8988T (cell line): ENCODE measurements around the gene TRMT2B.
"Not testable (repeated sequence)": the region's sequence is repeated elsewhere in the genome, so short reads cannot be mapped to it uniquely, and the experiment has no call there.

Source experiments
- DNase-seq: peaks from one replicate; pipeline ENCODE4 v3.0.0; 2011

TRMT2B gene

GRCh38 chrX:101051549-101052302 lies at the start of gene TRMT2B:
Gene TRMT2B, minus strand, starts transcription at chrX:101052111. Its CDS starts 9,822 bp downstream, at chrX:101042289.
- peak; percentile 24 for DNase-seq

- peak; percentile 56 for DNase-seq
Observed at GRCh38 chrX:101097546-101098453, 45.9 kb upstream of the TRMT2B start, which contains the start of gene CENPI. Gene CENPI, plus strand, starts transcription at chrX:101098204. Its CDS starts 2,867 bp downstream, at chrX:101101071.

DNA sequence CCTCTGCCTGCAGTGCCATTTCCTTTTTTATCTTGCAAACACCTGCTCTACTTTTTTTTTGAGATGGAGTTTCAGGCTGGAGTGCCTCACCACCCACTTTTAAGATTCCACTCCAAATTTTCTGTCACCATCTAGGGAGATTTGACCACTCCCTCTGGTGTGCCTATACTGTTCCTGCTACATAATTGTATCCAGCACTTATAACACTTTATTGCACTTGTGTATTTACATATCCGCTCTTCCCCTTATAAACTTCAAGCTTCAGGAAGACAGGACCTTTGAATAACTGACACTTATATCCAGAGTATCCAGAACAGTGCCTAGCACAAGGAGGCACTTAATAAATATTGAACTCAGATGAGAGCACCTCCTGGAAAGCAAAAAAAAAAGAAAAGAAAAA lies 39.9 kb upstream of the TRMT2B start:
- no peak for DNase-seq

- DNase-seq, result no peak
Observed at GRCh38 chrX:101081231-101081630, 29.3 kb upstream of the TRMT2B start.

DNA sequence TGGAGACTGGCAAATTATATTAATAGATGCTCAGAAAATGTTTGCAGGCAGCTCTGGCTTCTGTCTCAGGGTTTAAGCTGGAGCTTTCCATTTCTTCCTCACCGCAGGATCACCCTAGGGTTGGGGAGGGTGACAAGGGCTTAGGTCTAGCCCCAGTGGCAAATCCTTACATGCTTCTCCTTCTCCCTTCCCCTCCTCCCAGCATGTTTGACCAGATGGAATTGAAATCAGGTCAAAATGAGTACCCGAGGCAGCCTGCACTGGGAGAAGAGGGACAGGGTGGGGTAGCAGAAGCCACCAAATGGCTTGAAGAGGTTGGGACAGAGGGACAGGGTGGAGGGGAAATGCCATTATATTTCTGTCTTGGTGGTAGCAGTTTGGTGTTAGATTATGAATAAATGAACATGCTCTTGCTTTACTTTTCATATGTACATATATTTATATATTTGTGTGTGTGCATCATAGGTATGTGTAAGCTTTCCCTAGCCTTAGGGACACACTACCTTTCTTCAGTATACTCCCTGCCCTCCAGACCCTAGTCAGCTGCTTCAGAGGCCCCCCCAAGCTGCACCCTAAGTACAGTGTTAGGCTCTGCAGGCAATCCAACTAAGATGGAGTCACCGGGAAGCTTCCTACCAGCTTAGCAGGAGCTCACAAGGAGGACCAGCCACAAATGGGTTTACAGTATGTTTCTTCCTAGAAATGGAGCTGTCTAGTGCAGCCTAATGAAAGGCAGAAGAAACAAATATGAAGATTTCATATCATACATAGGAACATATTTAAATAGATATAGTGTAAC lies 28.6 kb upstream of the TRMT2B start:
- no peak for DNase-seq

DNA sequence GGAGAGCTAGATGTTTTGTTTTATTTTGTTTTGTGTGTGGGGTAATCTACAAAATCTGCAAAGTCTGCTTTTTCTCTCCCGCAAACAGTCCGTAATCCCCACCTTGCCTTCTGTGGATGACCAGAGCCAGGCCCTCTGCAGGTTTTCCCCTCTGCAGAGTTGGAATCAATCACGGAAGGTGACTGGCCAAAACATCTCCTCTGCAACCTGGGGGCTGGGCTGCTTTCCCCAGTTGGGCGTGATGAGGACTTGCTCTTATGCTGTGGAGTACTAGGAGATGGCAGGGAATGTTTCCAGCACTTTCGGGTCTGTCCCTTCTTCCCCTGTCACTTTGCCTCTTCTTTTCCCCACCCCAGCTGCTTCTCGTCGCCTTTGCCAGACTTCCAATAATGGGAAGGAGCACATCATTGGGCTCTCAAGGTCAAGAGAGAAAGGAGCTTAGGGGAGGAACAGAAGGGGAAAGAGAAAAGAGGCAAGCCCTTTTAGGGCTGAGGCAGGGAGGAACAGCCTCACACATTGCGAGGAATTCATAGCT lies 27.9 kb upstream of the TRMT2B start:
- DNase-seq, result no peak

GRCh38 chrX:101078716-101079598 lies 27.0 kb upstream of the TRMT2B start, which contains the start of gene TMEM35A:
Gene TMEM35A, plus strand, starts transcription at chrX:101078879. Its CDS starts 124 bp downstream, at chrX:101079003.
- DNase-seq, result no peak

GRCh38 chrX:101071582-101071981 lies 19.7 kb upstream of the TRMT2B start:
- DNase-seq, result no peak

- no peak for DNase-seq
Observed at GRCh38 chrX:101062176-101062575, 10.3 kb upstream of the TRMT2B start.

DNA sequence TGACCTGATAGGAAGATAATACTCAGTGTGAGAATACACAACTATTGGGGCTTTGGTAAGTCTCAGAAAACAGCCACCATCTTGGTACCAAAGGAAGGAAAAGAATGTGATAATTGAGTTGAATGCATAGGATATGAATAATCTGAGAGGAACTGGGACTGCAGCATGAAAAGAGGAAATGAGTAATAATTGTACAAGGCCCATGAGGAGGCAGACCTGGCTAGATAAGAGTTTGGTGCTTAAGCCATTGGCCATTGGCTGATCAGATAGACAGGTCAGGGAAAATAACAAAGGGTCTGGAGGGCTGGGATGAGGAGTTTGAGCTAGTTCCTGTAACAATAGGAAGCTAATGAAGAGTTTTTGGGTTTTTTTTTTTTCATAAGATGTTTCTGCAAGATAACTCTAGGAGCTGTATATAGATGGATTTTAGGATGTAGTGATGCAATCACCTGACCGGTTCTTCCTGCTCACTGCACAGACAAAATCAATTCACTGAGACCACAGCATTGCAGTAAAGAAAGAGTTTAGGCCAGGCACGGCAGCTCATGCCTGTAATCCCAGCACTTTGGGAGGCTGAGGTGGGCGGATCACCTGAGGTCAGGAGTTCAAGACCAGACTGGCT lies 5.3 kb upstream of the TRMT2B start:
- peak; percentile 33 for DNase-seq

GRCh38 chrX:101056551-101056950 lies 4.6 kb upstream of the TRMT2B start:
- DNase-seq, result not testable (repeated sequence)

GRCh38 chrX:101051153-101051548 lies 760 bp downstream of the TRMT2B start:
- DNase-seq, result no peak

DNA sequence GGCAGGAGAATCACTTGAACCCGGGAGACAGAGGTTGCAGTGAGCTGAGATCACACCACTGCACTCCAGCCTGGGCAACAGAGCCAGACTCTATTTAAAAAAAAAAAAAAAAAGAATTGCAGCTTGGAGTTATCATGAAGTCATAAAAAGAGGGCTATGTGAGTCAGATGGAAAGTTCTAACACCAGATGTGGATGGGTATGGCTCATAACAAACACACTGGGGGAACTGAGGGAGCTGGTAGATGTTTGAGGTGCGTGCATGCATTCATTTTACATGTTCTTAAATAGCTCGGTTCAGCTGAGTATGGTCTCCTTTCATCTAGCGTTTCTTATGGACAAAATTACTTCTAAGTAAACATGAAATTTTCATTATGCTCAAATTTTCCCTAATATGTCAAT lies 11.7 kb downstream of the TRMT2B start:
- DNase-seq, result no peak

- no peak for DNase-seq
Observed at GRCh38 chrX:101037231-101037630, 14.7 kb downstream of the TRMT2B start.

GRCh38 chrX:101029665-101030064 lies 22.2 kb downstream of the TRMT2B start:
- no peak for DNase-seq

- no peak for DNase-seq
Observed at GRCh38 chrX:101028562-101028961, 23.3 kb downstream of the TRMT2B start.

GRCh38 chrX:101025126-101025525 lies 26.8 kb downstream of the TRMT2B start:
- no peak for DNase-seq

DNA sequence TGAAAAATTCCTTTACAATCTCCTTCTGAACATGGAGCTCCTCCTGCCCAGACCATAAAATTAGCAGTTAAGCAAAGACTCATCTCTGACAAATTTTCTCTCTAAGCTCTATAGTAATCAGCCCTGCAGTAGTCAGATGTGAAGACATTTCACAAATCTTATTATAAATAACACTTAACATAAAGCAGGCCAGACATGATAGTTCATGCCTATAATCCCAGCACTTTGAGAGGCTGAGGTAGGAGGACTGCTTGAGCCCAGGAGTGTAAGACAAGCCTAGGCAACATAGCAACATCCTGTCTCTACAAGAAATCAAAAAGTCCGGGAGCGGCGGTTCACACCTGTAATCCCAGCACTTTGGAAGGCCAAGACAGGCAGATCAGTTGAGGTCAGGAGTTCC lies 29.9 kb downstream of the TRMT2B start:
- no peak for DNase-seq

DNA sequence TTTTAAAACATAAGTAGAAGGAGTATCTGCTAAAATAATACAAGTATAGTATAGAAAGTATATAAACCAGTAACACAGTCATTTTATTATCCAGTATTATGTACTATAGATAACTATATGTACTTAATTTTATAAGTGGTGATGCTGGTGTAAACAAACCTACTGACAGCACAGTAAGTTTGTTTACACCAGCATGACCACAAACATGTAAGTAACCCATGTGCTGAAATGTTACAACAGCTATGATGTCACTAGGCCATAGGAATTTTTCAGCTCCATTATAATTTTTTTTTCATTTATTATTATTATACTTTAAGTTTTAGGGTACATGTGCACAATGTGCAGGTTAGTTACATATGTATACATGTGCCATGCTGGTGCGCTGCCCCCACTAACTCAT lies 39.9 kb downstream of the TRMT2B start:
- not testable (repeated sequence) for DNase-seq

DNA sequence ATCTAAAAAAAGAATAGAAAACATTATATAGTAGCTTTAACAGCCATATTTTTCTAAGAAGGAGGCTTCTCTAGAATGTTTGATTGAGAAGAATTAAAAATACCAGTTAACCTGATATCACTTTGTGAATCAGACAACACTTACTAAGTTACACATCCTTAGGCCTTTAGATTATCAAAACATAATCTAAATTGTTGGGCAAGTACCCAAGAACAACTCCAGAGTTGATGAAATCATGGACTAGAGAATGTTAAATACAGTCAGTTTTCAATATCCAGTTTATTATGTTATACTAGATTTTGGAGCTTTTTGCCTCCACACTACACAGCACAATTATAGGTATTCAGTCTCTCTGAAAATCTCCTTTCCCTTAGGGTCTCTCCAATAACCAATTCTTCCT lies 42.8 kb downstream of the TRMT2B start:
- DNase-seq, result no peak

- DNase-seq, result no peak
Observed at GRCh38 chrX:100999451-100999850, 52.5 kb downstream of the TRMT2B start.
